CMK (cell line): ENCODE results near the gene ZFYVE27.

Experiments
- DNase-seq: peaks from one replicate; pipeline ENCODE4 v3.0.0-alpha.2; 2010; ENCODE audit warnings: low read depth

ZFYVE27 gene

DNA sequence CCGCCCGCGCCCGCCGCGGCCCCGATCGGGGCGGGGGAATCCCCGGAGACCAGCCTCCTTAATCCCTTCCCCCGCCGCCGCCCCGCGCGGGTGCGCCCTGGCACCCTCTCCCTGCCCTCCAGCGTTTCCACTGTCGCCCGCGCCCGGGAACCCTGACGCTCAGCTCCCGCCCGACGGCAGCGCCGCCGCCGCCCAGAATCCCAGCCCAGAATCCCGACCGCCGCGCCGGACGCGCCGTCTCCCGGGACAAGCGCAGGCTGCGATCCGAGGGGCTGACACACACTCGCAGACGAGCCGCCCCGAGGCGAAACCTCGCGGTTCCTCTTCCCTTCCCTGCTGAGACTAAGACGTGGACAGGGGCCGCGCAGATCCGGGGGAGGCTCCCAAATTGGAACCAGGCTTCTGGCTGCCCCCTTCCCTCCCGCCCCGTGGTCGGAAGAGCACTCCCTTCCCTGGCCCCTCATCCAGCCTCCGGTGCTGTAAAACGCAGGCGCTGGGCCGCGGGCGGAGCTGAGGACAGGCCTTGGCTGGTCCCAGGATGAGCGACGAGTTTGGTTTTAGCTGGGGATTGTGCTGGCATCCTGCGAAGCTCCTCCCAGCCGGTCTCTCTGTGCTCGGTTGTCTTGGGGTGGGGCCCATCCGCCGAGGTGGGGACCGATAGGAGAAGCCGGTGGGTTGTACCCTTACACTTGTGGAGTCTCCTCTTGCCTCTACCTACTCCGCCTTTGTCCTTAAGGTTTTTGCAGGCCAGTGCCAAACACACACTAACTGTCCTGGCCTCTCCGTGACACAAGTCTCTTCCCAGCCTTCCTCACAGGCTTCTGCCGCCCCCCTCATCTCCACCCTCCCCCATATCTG, 22.3 kb upstream of the ZFYVE27 start:
- peak; percentile 76 for DNase-seq

DNA sequence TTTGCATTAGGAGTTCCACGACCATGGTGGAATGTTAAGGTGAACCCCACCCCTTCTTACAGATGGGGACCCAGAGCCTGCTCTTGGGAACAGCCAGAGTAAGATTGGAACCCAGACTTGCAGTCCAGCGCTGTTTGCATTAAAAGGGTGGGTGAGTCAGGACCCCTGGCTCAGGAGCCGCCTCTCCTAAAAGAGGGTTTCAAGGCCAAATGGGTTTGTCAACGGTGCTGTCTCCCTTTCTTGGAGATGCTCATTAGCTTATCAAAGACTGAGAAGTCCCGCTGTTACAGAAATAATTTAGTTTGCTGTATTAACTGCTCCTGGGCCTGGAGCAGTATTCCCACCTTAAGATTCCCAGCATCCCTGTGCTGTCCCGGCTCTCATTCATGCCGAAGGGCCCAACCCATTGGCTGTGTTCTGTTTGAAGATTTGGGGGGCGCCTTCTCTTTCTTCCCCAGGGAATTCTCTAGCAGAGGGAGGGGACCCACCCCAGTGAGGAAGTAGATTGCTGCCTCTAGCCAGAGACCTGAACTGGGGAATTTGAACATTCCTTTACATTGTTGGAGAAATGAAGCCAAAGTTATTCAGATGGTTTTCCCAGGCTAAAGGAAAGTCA, 21.6 kb upstream of the ZFYVE27 start:
- DNase-seq: no peak

DNA sequence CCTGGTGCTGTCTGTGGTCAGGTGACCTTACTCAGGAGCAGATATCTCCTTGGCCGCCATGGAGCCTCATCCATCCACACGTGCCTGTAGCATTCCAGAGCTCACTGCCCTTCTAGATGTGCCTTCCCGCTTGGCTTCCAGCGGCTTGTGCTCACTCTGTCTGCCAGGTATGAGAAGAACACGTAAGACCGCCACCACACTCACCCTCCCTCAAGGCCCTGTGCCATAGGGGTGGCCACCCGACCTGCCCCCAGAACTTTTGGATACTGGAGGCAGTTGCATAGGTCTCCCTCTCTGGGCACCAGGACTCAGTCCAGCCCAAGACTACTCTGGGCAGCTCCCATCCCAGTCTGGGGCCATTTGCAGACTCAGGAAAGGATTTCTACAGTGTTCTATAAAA, 19.3 kb upstream of the ZFYVE27 start:
- no peak for DNase-seq

DNA sequence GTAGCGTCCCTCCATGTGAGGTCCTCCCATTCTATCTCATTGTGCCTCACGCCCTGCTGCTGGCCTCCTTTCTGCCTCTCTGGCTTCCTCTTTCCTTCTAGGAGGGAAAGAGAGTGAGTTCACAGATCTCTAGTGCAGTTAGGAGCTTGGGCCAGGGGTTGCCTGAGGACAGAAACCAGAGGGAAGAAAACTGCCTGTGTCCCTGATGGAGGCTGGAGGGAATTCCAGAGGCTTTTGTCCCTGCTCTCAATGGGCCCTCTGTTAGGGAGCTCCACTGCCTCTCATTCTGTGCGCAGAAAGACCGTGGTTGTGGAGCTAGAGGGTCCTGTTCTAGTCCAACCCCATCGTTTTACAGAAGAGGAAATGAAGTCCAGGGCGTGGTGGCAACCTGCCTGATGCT, 18.8 kb upstream of the ZFYVE27 start:
- DNase-seq: no peak

DNA sequence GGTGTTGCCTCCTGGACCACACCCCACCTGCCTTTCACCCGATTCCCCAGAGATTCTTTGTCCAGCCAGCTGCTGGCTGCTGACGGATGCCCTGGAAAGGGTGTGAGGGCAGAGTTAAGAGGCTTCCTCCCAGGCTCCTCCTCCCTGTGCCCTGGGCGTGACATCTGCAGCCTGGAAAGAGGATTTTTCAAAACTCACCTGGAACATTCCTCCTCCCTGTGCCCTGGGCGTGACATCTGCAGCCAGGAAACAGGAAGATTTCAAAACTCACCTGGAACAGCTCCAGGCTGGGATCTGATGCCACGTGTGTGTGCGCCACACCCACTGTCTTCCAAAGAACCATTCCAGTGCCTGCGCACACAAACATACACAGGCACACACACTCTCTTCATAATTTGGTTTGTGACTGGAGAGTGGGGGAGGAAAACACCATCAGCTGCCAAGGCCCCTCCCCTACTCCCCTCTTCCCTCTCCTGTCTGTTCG, 18.2 kb upstream of the ZFYVE27 start:
- no peak for DNase-seq

DNA sequence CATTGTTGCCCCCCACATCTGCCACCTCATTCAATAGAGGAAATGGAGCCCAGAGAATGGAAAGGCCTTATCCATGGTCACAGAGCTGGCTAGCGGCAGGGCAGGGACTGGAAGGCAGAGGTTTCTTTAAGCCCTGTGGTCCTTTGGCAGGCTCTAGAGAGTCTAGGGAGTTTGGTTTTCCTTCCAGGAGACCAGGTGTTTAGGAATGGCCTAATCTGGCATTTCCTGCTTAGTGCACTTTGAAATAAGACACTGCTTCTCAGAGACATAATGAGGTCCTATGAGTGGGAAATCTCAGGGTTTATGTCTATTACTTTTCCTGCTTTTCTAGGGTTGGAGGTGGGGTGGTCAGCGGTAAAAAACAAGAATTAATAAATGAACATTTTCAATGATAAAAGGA, 17.3 kb upstream of the ZFYVE27 start:
- no peak for DNase-seq

DNA sequence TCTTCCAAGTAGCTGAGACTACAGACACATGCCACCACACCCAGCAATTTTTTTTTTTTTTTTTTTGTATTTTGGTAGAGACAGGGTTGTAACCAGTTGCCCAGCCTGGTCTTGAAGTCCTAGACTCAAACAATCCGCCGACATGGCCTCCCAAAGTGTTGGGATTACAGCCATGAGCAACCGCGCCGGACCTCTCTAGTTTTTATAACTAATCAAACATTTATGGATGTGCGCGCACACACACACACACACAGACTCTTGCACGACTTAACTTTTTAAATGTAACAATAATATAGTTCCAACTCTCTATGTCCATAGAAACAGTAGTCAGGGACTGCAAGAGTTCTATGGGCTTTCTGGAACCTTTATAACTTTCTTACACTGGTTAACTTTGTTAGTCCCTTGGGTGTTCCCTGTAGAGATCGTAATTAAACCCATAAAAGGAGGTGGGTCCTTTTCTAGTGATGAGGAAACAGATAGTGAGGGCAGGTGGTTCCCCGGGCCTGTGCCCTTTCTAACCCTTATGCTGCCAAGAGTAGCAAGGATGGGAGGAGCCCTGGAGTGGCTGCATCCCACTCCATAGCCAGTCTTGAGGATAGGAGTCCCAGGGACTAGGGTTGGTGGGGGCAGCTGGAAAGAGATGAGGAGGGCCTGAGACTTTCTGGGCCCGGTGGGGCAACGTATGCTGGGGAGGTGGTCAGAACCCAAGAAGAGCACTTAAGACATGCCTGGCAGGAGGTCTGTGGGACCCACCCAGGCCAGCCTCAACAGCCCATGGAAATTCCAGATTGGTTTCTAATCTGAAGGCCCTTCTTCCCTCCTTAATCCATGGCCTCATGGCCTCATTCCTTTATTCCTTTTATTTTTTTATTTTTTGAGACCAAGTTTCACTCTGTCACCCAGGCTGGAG, 14.8 kb upstream of the ZFYVE27 start:
- no peak for DNase-seq

DNA sequence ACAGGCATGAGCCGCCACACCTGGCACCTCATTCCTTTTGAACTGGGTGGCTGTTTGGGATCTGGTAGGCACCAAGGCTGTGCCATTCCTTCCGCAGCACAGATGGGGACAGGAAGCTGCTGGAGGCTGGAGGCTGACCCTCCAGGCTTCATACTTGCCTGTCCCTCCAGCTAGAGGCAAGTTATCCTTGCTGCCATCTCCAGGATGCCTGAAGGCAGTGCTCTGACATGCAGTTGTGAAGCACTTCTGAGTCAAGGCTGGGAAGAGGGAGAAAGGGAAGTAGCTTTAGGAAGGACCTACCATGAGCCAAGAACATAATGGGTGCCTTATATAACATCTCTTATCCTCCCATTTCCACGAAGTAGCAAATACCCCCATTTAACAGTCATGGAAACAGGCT, 13.9 kb upstream of the ZFYVE27 start:
- no peak for DNase-seq

DNA sequence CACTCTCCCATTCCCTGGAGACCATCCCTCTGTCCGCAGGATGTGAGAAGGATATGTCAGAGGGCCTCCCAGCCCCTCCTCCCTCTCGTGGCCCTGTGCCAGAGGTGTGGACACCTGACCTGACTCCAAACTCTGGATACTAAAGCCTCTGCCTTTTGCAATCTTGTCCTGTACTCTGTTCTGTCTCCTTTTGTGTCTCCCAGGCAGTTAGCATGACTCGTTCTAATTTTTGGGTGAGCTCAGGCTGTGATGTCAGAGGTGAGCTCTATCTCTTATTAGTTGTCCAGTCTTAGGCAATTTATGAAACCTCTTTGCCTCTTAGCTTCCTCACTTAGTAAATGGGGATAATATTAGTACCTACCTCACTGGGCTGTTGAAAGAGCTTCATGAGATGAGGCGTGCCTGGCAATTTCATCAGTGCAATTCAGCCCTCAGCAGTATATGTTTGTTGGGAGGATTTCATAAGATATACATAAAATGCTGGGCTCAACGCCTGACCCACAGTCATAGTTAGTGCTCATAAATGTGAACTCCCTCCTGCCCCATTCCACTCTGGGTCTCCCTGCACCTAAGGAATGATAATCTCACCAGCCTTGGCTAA, 12.5 kb upstream of the ZFYVE27 start:
- DNase-seq: no peak

DNA sequence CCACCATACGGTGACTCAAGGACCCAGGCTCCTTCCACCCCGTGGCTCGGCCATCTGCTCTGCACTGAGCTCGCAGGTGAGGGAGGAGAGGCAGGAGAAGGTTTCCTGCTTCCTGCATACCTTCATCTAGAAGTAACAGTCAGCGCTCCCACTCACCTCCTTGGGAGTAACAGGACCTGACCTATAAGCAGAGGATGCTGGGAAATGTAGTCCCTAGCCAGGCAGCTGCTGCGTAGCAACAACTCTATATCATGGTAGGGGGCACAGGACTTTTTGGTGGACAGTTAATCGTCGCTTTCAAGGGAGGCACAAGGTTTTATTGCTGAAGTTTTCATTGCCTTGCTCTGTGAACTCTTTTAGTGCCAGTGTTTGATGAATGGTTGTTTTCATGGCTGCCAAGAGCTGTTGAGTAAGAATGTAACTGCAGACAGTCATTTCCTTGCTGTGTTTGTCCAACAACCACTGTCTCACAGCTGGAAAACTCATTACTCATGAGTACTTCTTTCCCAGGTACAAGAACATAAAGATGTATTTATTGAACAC, 10.2 kb upstream of the ZFYVE27 start:
- DNase-seq: no peak

DNA sequence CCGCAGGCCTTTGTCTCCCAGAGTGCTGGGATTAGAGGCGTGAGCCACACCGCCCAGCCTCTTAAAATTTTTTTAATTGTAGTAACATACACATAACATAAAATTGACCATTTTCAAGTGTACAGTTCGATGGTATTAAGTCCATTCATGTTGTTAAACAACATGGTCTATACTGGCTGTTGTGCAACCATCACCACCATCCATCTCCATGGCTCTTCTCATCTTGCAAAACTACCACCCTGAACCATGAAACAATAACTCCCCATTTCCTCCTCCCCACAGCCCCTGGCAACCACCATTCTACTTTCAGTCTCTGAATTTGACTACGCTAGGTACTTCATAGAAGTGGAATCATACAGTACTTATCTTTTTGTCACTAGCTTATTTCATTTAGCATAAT, 7.9 kb upstream of the ZFYVE27 start:
- no peak for DNase-seq

DNA sequence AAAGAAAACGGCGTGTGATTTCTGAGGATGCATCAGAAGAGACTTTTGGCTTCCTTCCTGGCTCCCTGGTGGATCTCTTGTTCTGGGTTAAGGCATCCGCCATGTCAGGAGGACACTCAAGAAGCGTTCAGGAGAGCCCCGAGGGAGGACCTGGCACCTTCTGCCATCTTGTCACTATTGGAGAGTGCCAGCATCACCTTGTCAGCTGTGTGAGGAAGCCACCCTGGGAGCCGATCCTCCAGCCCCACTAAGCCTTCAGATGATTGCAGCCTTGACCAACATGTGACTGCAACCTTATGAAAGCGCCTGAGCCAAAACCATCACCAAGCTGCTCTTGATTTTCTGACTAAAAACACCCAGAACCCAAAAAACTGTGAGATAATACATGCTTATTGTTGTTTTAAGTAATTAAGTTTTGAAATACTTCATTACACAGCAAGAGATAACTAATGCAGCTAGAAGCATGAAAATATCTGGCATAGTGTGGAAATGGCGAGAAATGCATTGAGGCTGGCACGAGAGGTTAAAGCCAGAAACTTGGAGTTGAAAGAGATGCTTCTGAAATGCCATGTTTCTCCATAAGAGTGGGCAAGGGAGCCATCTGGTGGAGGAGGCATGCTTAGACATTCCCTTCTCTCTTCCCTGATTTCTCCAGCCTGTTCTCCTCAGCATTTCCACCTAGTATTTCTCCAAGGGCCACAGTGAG, 5.4 kb upstream of the ZFYVE27 start:
- no peak for DNase-seq

DNA sequence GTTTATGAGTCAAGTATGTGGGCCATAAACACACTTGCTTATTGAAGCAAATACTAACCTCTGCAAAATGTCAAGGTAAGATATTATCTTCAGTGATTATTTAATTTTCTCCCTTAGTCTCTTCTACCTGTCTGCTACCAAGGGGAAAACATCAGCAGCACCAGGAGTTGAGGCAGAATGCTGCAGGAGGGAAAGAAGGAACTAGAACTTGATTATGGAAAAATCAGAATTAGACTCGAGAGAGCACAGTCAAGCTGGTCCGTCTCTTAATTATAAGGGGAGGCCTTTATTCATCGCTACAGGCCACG, 4.9 kb upstream of the ZFYVE27 start:
- DNase-seq: no peak

DNA sequence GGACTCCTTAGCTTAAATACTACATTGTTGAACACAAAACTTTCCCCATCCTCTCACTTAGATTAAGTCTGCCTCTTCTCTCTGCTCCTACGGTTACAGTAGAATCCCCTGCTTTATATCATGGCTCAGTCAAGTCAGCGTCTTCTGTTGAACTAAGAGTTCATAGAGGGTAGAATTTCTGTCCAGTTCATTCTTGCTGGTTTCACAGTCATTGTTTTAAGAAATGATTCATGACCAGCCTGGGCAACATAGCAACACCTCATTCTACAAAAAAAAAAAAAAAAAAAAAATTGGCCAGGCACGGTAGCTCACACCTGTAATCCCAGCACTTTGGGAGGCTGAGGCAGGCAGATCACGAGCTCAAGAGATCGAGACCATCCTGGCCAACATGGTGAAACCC, 3.7 kb upstream of the ZFYVE27 start:
- DNase-seq: no peak

DNA sequence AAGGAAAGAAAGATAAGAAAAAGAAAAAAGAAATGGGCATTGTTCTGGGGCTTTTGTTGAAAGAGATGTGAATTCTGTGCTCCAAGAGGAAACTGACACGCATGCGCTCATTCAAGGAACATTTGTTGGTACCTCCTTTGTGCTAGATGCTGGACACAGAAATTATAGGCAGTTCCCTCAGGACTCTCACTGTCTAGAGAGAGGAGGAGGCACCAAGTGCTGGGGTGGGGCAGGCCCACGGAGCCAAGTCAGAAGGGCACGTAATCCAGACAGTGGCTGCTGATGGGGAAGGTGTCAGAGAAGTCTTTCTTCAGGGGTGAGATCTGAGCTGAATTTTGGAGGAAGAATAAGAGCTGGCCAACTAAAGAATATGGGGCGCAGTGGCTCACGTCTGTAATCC, 2.9 kb upstream of the ZFYVE27 start:
- no peak for DNase-seq

DNA sequence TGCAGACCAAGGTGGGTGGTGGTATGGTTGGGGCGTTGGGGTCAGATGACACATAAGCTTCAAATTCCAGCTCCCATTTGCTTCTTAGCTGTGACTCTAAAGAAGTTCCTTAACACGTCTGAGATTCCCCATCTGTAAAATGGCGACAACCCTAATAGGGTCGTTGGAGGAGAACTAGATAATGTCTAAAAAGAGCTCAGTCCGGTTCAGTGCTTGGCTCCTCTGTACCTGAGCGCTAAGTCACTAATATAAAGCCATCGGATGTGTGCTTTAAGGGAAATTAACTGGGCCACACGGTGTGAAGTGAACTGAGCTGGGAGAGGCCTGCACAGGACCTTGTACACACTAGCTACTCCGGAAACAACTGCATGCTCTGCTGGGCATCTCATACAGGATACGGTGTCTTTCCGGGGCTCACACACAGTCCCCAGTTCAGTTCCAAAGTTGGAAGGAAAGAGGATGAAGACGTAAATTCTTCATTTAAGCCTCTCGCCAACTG, 476 bp upstream of the ZFYVE27 start:
- no peak for DNase-seq

DNA sequence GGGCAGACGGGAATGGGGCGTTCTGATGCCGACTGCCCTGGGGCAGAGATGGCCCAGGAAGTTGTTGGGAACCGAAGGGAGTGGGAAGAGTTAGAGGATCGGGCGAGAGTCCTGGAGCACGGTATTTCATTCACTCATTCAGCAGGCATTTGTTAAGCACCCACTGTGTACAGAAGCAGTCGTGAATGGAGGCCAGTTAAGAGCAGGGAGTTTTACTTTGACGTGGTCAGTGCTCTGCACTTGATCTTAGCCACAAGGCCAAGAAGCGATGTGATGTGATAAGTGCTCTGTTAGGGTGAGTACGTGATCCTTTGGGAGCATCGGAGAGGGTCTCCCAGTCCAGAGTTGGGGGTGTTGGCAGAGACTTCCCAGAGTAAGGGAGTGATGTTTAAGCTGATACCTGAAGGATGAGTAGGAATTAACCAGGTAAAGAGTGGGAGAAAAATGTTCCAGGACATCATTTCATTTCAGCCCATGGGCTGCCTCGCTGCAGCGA, 890 bp downstream of the ZFYVE27 start:
- DNase-seq: no peak

DNA sequence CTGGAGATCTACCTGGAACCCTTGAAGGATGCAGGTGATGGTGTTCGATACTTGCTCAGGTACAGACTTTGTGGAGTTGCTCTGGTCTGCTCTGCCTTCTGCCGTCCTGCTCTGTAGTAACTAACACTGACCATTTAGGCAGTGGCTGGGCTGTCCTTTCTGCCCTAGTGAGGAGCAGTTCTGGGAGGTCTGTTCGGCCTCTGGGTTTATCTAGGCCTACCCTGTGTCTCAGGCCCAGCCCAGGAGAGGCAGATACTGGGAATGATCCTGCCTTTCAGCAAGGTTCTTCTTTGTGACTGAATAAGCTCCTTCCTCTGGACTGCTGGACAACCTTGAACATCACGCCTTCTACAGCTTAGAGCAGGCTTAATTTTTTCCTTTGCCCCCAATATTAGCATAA, 1.7 kb downstream of the ZFYVE27 start:
- DNase-seq: no peak

DNA sequence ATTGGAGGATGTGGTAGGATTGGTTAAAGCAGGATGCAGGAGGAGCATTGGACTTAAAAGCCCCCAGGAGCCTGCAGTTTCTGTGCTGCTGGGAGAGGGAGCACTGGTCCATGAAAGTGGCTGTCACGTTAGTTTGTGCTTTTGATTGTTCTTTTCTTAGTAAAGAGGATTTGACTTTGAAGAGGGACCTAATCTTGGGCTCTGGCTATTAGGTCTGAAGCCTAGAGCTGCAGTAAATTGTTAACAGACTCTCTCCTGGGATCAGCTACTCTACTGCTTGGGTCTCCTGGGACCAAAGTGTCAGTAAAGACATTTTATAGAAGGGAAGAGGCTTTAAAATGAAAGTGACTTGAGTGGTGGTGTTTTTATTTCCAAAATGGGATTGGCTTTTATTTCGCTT, 3.7 kb downstream of the ZFYVE27 start:
- DNase-seq: no peak

DNA sequence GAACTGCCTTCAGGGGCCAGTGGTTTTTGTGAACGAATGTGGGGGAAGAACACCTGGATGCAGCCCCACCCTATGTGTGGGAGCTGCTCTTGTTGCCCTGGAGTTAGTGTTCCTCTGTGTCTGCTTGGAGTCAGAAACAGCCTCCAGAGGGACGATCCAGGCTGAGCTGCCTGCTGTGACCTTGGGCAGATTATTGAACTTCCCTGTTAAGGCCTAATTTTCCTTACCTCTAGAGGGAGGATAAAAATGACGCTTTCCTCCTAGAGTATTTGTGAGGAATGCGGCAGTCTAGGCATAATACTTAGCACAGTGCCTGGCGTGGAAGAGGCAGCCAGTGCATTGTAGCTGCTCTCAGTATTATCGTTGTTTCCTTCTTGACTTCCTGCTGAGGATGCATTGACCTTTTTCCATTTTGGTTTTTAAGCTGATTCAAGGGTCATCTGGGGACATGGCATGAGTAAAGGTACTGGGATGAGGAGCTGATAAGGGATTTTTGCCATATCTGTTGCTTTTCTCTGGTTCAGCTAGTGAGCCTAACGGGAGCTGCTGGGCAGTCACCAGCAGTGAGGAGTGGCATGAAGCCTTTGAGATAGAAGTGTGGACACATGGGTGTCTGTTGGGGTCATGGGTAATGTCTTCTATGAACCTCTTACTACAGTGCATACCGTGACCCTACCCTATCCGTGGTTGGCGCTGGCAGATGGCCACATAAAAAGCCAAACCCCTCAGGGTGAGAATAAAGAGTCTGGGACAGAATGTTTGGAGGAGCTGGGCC, 6.4 kb downstream of the ZFYVE27 start:
- no peak for DNase-seq
